Choroid plexus epithelial cell (primary cell): ENCODE measurements around the gene MED16.
A peak's percentile ranks its signal among the peaks of the same experiment; 100 is the strongest.
"Not testable (repeated sequence)": the region's sequence is repeated elsewhere in the genome, so short reads cannot be mapped to it uniquely, and the experiment has no call there.

Experiments
- DNase-seq: peaks from one replicate; pipeline ENCODE4 v3.0.0-alpha.2; 2010; ENCODE audit warnings: low read depth
- H3K4me3 ChIP-seq: 2 replicates; pipeline ENCODE4 v1.5.1; 2011; ENCODE audit warnings: low read depth, mild to moderate bottlenecking, control low read depth, low read length, moderate library complexity
- CTCF ChIP-seq: conservative IDR thresholded peaks from 2 replicates; pipeline ENCODE4 v1.5.1; 2011; ENCODE audit warnings: low read depth, mild to moderate bottlenecking, control low read depth, inconsistent platforms, low read length, moderate library complexity

The MED16 gene

GRCh38 chr19:823565-824121, 69.3 kb downstream of the MED16 start:
- H3K4me3 ChIP-seq = no peak overlapping the region
- DNase-seq = no peak
- no peak for TF ChIP-seq CTCF

- DNase-seq = no peak
- no peak for TF ChIP-seq CTCF
- H3K4me3 ChIP-seq = peak within 1 kb of the TSS; percentile 49
These were observed 71.0 kb downstream of the MED16 start, which contains the start of gene PLPPR3 for GRCh38 chr19:821825-822503. PLPPR3 (minus strand) TSS chr19:821955; CDS start chr19:821559, 396 bp downstream.

GRCh38 chr19:821231-821824, 71.7 kb downstream of the MED16 start:
- peak overlapping the region; percentile 49 for H3K4me3 ChIP-seq
- no peak for DNase-seq
- TF ChIP-seq CTCF = no peak

- not testable (repeated sequence) for DNase-seq, H3K4me3 ChIP-seq
These were observed 72.8 kb downstream of the MED16 start for GRCh38 chr19:820212-820611.
